ENCODE measurements around the gene HPS1.
"Not testable (repeated sequence)": the region's sequence is repeated elsewhere in the genome, so short reads cannot be mapped to it uniquely, and the experiment has no call there.

HPS1 gene

DNA sequence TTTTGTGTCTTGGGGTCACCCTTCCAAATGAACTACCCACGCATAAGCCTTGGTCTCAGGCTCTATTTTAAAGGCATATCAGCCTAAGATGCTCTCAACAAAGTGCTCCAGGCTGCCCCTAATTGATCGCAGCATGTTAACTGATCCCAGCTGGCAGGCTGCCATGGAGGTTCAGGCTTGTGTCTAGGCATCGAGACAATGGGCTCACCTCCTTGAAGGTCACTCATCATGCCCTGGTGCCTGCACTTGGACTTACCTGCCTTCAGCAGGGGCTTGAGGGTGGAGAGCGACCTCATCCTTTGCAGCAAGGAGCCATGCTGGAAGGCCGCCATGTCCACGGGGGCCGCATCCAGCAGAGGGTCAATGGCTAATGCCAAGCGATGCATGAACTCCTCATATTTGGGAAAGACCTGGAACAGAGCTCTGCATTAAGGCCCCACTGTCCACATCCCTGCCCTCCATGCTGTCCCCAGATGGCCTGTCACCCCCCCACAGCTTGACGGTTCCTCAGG, 49.6 kb downstream of the HPS1 start:
- Histone ChIP-seq H3K4me1 (ENCODE audit: control insufficient read depth in 1 of 2, insufficient read depth in 2 of 2, low read length in 2 of 2) (no peaks in the 10 kb centered on the region), H3K27ac (ENCODE audit: low read length) (no peak overlapping the region), H3K9me3 (ENCODE audit: control insufficient read depth in 1 of 2, low read length in 2 of 2) (no peaks in the 10 kb centered on the region), H3K36me3 (ENCODE audit: control insufficient read depth in 1 of 2, insufficient read depth in 2 of 2, low read length in 2 of 2) (peaks cover 2 to 22% of the 10 kb centered on the region in 2 donors), H3K27me3 (ENCODE audit: low read depth, low read length) (no peaks in the 10 kb centered on the region), H3K4me3 (ENCODE audit: low read depth in 1 of 2, low read length in 2 of 2) (no peak overlapping the region)

- Histone ChIP-seq H3K9me3 (ENCODE audit: control insufficient read depth in 1 of 2, low read length in 2 of 2) (no peaks in the 10 kb centered on the region), H3K4me3 (ENCODE audit: low read depth in 1 of 2, low read length in 2 of 2) (no peak overlapping the region), H3K4me1 (ENCODE audit: control insufficient read depth in 1 of 2, insufficient read depth in 2 of 2, low read length in 2 of 2) (no peaks in the 10 kb centered on the region), H3K36me3 (ENCODE audit: control insufficient read depth in 1 of 2, insufficient read depth in 2 of 2, low read length in 2 of 2) (peaks cover 2 to 22% of the 10 kb centered on the region in 2 donors), H3K27me3 (ENCODE audit: low read depth, low read length) (no peaks in the 10 kb centered on the region), H3K27ac (ENCODE audit: low read length) (no peak overlapping the region)
These were observed 50.4 kb downstream of the HPS1 start for GRCh38 chr10:98396096-98397063.

- Histone ChIP-seq H3K4me3 (ENCODE audit: low read depth in 1 of 2, low read length in 2 of 2) (no peak overlapping the region), H3K36me3 (ENCODE audit: control insufficient read depth in 1 of 2, insufficient read depth in 2 of 2, low read length in 2 of 2) (peaks cover 2 to 22% of the 10 kb centered on the region in 2 donors), H3K27ac (ENCODE audit: low read length) (no peak overlapping the region), H3K9me3 (ENCODE audit: control insufficient read depth in 1 of 2, low read length in 2 of 2) (no peaks in the 10 kb centered on the region), H3K4me1 (ENCODE audit: control insufficient read depth in 1 of 2, insufficient read depth in 2 of 2, low read length in 2 of 2) (no peaks in the 10 kb centered on the region), H3K27me3 (ENCODE audit: low read depth, low read length) (no peaks in the 10 kb centered on the region)
These were observed 51.8 kb downstream of the HPS1 start for GRCh38 chr10:98394851-98395440.

DNA sequence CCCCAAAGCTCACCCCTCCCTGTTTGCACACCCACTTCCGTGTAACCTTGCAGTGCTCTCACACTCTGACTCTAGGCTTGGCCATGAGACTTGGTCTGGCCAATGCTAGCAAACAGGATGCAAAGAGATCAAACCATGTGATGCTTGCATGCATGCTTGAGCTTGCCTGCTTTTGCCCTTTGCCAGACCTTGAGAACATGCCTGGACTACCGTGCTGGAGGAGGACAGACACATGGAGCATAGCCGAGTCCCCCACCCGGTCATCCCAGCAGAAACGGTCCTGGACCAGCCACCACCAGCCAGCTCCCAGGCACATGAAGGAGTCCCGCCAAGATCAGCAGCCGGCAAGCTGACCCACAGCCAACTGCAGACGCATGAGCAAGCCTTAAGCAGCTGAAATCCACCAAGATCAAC, 55.1 kb downstream of the HPS1 start:
- Histone ChIP-seq H3K36me3 (ENCODE audit: control insufficient read depth in 1 of 2, insufficient read depth in 2 of 2, low read length in 2 of 2) (peaks cover 6 to 17% of the 10 kb centered on the region in 2 donors), H3K27me3 (ENCODE audit: low read depth, low read length) (no peaks in the 10 kb centered on the region), H3K27ac (ENCODE audit: low read length) (no peak overlapping the region), H3K4me1 (ENCODE audit: control insufficient read depth in 1 of 2, insufficient read depth in 2 of 2, low read length in 2 of 2) (no peaks in the 10 kb centered on the region), H3K4me3 (ENCODE audit: low read depth in 1 of 2, low read length in 2 of 2) (no peak overlapping the region), H3K9me3 (ENCODE audit: control insufficient read depth in 1 of 2, low read length in 2 of 2) (no peaks in the 10 kb centered on the region)

DNA sequence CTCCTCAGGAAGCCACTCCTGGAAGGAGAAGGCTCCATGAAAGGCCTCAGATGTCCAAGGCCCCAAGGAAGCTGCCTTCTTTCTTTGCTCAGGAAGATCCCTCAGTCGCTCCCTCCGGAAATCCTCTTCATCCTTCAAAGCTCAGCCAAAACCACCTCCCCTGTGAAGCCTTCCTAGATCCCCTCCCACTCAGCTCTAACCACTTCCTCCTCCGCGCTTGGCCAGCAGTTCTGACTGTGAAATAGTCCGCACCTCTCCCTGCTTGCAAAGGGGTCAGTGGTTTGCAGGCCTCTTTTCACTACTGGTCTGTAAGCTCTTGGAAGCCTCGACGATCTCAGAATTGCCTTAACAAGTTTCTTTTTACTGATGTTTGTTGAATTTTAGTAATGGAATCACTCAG, 55.7 kb downstream of the HPS1 start:
- H3K36me3 ChIP-seq (ENCODE audit: control insufficient read depth in 1 of 2, insufficient read depth in 2 of 2, low read length in 2 of 2): peaks cover 6 to 15% of the 10 kb centered on the region in 2 donors

DNA sequence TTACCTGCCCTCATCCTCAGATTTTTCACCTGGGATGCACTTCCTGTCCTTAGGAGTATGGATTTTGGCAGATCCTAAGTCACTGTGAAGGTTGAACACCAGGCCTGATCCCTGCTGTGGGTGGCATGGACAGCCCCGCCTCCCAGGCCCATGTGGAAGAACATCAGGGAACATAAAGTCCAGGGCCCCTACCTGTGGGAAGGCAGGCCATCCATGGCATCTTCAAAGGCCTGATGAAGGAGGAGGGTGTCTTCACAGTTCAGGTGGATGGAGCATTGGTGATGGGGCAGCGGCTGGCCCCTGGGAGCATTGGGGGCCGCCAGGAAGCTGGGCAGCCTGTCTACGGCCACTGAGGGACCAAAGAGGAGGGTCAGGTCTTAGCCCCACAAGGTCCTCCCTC, 56.3 kb downstream of the HPS1 start:
- H3K4me3 ChIP-seq (ENCODE audit: low read depth in 1 of 2, low read length in 2 of 2): no peak overlapping the region
- no peaks in the 10 kb centered on the region for H3K4me1 ChIP-seq (ENCODE audit: control insufficient read depth in 1 of 2, insufficient read depth in 2 of 2, low read length in 2 of 2)
- peaks cover 6 to 17% of the 10 kb centered on the region in 2 donors for H3K36me3 ChIP-seq (ENCODE audit: control insufficient read depth in 1 of 2, insufficient read depth in 2 of 2, low read length in 2 of 2)
- H3K27ac ChIP-seq (ENCODE audit: low read length): no peak overlapping the region
- no peaks in the 10 kb centered on the region for H3K9me3 ChIP-seq (ENCODE audit: control insufficient read depth in 1 of 2, low read length in 2 of 2)
- no peaks in the 10 kb centered on the region for H3K27me3 ChIP-seq (ENCODE audit: low read depth, low read length)

More for the DNA sequence above, 55.7 kb downstream of the HPS1 start:
- Histone ChIP-seq H3K27ac (ENCODE audit: low read length) (no peak overlapping the region), H3K4me3 (ENCODE audit: low read depth in 1 of 2, low read length in 2 of 2) (no peak overlapping the region), H3K4me1 (ENCODE audit: control insufficient read depth in 1 of 2, insufficient read depth in 2 of 2, low read length in 2 of 2) (no peaks in the 10 kb centered on the region), H3K27me3 (ENCODE audit: low read depth, low read length) (no peaks in the 10 kb centered on the region), H3K9me3 (ENCODE audit: control insufficient read depth in 1 of 2, low read length in 2 of 2) (no peaks in the 10 kb centered on the region)

GRCh38 chr10:98389398-98389797, 57.3 kb downstream of the HPS1 start:
- no peak overlapping the region for H3K4me3 ChIP-seq (ENCODE audit: low read depth in 1 of 2, low read length in 2 of 2)
- H3K4me1 ChIP-seq (ENCODE audit: control insufficient read depth in 1 of 2, insufficient read depth in 2 of 2, low read length in 2 of 2): no peaks in the 10 kb centered on the region
- no peaks in the 10 kb centered on the region for H3K27me3 ChIP-seq (ENCODE audit: low read depth, low read length)
- no peaks in the 10 kb centered on the region for H3K9me3 ChIP-seq (ENCODE audit: control insufficient read depth in 1 of 2, low read length in 2 of 2)
- peaks cover 10 to 21% of the 10 kb centered on the region in 2 donors for H3K36me3 ChIP-seq (ENCODE audit: control insufficient read depth in 1 of 2, insufficient read depth in 2 of 2, low read length in 2 of 2)
- H3K27ac ChIP-seq (ENCODE audit: low read length): no peak overlapping the region

DNA sequence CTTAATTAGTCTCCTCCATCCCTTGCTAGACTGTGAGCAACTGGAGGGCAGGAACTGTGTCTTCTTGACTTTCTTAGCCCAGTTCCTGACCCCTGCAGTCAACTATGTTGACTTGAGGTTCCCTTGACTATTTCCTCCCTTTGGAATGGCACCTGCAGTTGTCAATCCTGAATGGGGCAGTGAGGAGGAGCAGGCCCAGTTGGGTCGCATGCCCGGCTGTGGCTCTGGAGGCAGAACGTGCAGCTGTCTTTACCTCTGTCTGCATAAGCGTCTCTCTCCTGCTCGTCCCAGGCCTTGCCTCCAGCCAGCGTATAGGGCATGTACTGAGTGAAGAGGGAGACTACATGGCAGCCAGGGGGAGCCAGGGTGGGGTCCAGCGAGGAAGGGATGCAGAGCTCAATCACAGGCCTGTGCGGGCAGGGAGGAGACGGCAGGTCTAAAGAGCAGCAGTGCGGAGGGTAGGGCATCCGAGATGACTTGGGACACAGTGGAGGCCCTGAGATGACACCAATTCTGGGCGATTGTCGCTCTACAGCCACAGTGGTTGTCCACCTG, 58.6 kb downstream of the HPS1 start:
- Histone ChIP-seq H3K36me3 (ENCODE audit: control insufficient read depth in 1 of 2, insufficient read depth in 2 of 2, low read length in 2 of 2) (peaks cover 8 to 26% of the 10 kb centered on the region in 2 donors), H3K27me3 (ENCODE audit: low read depth, low read length) (no peaks in the 10 kb centered on the region), H3K4me1 (ENCODE audit: control insufficient read depth in 1 of 2, insufficient read depth in 2 of 2, low read length in 2 of 2) (no peaks in the 10 kb centered on the region), H3K9me3 (ENCODE audit: control insufficient read depth in 1 of 2, low read length in 2 of 2) (no peaks in the 10 kb centered on the region), H3K27ac (ENCODE audit: low read length) (no peak overlapping the region), H3K4me3 (ENCODE audit: low read depth in 1 of 2, low read length in 2 of 2) (no peak overlapping the region)

- Histone ChIP-seq H3K27ac (ENCODE audit: low read length) (no peak overlapping the region), H3K4me3 (ENCODE audit: low read depth in 1 of 2, low read length in 2 of 2) (no peak overlapping the region), H3K4me1 (ENCODE audit: control insufficient read depth in 1 of 2, insufficient read depth in 2 of 2, low read length in 2 of 2) (no peaks in the 10 kb centered on the region), H3K36me3 (ENCODE audit: control insufficient read depth in 1 of 2, insufficient read depth in 2 of 2, low read length in 2 of 2) (peaks cover 8 to 34% of the 10 kb centered on the region in 2 donors), H3K27me3 (ENCODE audit: low read depth, low read length) (no peaks in the 10 kb centered on the region), H3K9me3 (ENCODE audit: control insufficient read depth in 1 of 2, low read length in 2 of 2) (no peaks in the 10 kb centered on the region)
These were observed 62.1 kb downstream of the HPS1 start for GRCh38 chr10:98384531-98385133.

DNA sequence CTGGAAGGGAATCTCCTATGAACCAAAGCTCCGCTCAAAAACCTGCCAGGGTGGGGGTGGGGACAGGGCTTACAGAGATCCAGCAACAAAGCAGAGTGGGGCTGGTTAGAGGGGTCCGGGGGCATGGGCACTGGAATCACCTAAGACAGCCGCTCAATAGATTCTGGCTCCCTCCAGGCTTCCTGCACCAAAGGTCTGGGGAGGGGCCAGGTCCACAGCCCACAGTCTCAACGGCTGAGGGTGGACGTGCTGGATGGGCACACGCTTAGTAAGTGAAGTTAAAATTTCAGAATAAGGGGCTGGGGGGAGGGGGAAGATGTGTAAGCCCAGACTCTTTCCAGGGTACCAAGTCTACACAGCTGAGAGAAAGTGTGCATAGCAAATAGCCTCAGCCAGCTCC, 62.9 kb downstream of the HPS1 start:
- no peaks in the 10 kb centered on the region for H3K4me1 ChIP-seq (ENCODE audit: control insufficient read depth in 1 of 2, insufficient read depth in 2 of 2, low read length in 2 of 2)
- H3K4me3 ChIP-seq (ENCODE audit: low read depth in 1 of 2, low read length in 2 of 2): no peak overlapping the region
- no peaks in the 10 kb centered on the region for H3K27me3 ChIP-seq (ENCODE audit: low read depth, low read length)
- no peaks in the 10 kb centered on the region for H3K9me3 ChIP-seq (ENCODE audit: control insufficient read depth in 1 of 2, low read length in 2 of 2)
- H3K27ac ChIP-seq (ENCODE audit: low read length): no peak overlapping the region
- H3K36me3 ChIP-seq (ENCODE audit: control insufficient read depth in 1 of 2, insufficient read depth in 2 of 2, low read length in 2 of 2): peaks cover 8 to 34% of the 10 kb centered on the region in 2 donors

- H3K4me1 ChIP-seq (ENCODE audit: control insufficient read depth in 1 of 2, insufficient read depth in 2 of 2, low read length in 2 of 2); H3K9me3 ChIP-seq (ENCODE audit: control insufficient read depth in 1 of 2, low read length in 2 of 2); H3K27ac ChIP-seq (ENCODE audit: low read length); H3K4me3 ChIP-seq (ENCODE audit: low read depth in 1 of 2, low read length in 2 of 2); H3K27me3 ChIP-seq (ENCODE audit: low read depth, low read length): not testable (repeated sequence)
- peaks cover 8 to 34% of the 10 kb centered on the region in 2 donors for H3K36me3 ChIP-seq (ENCODE audit: control insufficient read depth in 1 of 2, insufficient read depth in 2 of 2, low read length in 2 of 2)
These were observed 63.5 kb downstream of the HPS1 start for GRCh38 chr10:98383134-98383667.
